Cardiac muscle cell (in vitro differentiated cells and primary cell): Measurements from ENCODE around the gene C6orf132. TPM values are rescaled to one million over a fixed set of nuclear protein-coding genes. Genes with fewer than 3 reads are reported as not detected.
A peak's percentile ranks its signal among the peaks of the same experiment; 100 is the strongest.

Experiments
- DNase-seq, 2 donors: peaks; one replicate each; pipeline versions ENCODE4 v3.0.0 to v3.0.0-alpha.2; 2010 to 2017; ENCODE audit warnings: low read depth in 1 of 2, low spot score in 1 of 2
- H3K27ac ChIP-seq: fragments of 200-600 bp; sonication (generic); 2 replicates; pipeline ENCODE4 v1.5.1; 2016
- H3K27me3 ChIP-seq: fragments of 200-600 bp; sonication (generic); 2 replicates; pipeline ENCODE4 v1.6.0; 2016; ENCODE audit warnings: control low read depth
- H3K36me3 ChIP-seq: fragments of 200-600 bp; sonication (generic); 2 replicates; pipeline ENCODE4 v1.5.1; 2016; ENCODE audit warnings: control low read depth
- H3K4me1 ChIP-seq: fragments of 200-600 bp; sonication (generic); 2 replicates; pipeline ENCODE4 v1.8.1; 2017; ENCODE audit warnings: low read depth, mild to moderate bottlenecking, mixed run types
- H3K4me3 ChIP-seq: fragments of 200-600 bp; sonication (generic); 2 replicates; pipeline ENCODE4 v1.5.1; 2016; ENCODE audit warnings: mild to moderate bottlenecking
- H3K9me3 ChIP-seq: fragments of 200-600 bp; sonication (generic); 2 replicates; pipeline ENCODE4 v1.5.1; 2017; ENCODE audit warnings: low read depth, mild to moderate bottlenecking, control low read depth
- polyA plus RNA-seq: library from polyadenylated mRNA; unstranded; fragments of >200 nt; fragmentation: Nextera tagmentation; extraction: Ambion mirVana; gene quantifications from 2 replicates; pipeline ENCODE4 v1.2.1, GENCODE V29; 2016
- total RNA-seq: library from RNA; depleted of rRNA; stranded (reverse); fragments of >200 nt; gene quantifications from 2 replicates; pipeline ENCODE4 v1.2.3, GENCODE V29; 2016
- TF ChIP-seq, protein P1 (sequence below): IDR thresholded peaks from 2 replicates; pipeline ENCODE4 v1.5.1; 2012; ENCODE audit warnings: low read depth, mild to moderate bottlenecking, low read length

C6orf132 gene
- total and polyA plus RNA-seq, 2 experiments from 2014 or later: 0.56 to 2.7 TPM

- H3K27me3 ChIP-seq: no peaks in the 10 kb centered on the region
- no peak for DNase-seq
- no peaks in the 10 kb centered on the region for H3K36me3 ChIP-seq
- no peak overlapping the region for H3K4me3 ChIP-seq
- no peaks in the 10 kb centered on the region for H3K9me3 ChIP-seq
- TF ChIP-seq, protein P1, sequence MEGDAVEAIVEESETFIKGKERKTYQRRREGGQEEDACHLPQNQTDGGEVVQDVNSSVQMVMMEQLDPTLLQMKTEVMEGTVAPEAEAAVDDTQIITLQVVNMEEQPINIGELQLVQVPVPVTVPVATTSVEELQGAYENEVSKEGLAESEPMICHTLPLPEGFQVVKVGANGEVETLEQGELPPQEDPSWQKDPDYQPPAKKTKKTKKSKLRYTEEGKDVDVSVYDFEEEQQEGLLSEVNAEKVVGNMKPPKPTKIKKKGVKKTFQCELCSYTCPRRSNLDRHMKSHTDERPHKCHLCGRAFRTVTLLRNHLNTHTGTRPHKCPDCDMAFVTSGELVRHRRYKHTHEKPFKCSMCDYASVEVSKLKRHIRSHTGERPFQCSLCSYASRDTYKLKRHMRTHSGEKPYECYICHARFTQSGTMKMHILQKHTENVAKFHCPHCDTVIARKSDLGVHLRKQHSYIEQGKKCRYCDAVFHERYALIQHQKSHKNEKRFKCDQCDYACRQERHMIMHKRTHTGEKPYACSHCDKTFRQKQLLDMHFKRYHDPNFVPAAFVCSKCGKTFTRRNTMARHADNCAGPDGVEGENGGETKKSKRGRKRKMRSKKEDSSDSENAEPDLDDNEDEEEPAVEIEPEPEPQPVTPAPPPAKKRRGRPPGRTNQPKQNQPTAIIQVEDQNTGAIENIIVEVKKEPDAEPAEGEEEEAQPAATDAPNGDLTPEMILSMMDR: no peak
- H3K4me1 ChIP-seq: no peaks in the 10 kb centered on the region
- no peak overlapping the region for H3K27ac ChIP-seq
These were observed 28.3 kb downstream of the C6orf132 start for GRCh38 chr6:42113936-42114636.

DNA sequence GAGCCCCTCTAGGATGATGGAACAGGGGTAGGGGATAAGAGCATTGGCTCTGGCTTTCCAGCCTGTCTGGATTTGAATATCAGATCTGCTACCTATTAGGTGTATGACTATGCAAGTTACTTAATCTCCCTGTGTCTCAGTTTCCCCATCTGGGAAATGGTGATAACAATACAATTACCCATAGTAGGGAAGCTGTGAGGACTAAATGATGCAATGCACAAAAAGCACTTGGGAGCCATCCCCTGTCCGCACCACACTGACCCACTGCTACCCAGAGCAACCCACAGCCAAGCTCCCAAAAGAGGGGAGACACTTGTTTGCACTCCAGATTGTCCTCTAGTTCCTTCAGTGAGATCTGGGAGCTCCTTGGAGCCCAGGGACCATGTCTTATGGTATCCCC, 30.1 kb downstream of the C6orf132 start:
- Histone ChIP-seq H3K4me3 (no peak overlapping the region), H3K4me1 (no peaks in the 10 kb centered on the region), H3K36me3 (no peaks in the 10 kb centered on the region), H3K9me3 (no peaks in the 10 kb centered on the region), H3K27ac (no peak overlapping the region), H3K27me3 (no peaks in the 10 kb centered on the region)
- TF ChIP-seq, protein P1: no peak
- no peak for DNase-seq

DNA sequence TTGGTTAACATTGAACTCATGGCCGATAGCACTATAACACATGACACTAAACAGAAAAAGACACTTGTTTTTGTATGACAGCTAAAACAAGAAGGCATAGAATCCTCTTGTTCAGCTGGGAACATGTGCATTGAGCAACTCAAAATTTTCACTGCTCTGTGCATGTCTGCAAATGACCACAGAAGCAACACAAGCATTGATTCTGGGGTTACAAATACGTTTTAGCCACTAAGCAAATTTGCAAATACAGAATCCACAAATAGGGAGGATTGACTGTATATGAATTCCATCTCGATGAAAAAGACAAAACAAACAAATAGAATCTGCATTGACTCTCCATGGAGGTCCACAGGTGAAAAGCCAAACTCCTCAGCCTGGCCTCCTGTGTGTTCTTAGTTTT, 31.7 kb downstream of the C6orf132 start:
- no peaks in the 10 kb centered on the region for H3K9me3 ChIP-seq
- no peaks in the 10 kb centered on the region for H3K4me1 ChIP-seq
- H3K27ac ChIP-seq: no peak overlapping the region
- H3K4me3 ChIP-seq: no peak overlapping the region
- no peaks in the 10 kb centered on the region for H3K36me3 ChIP-seq
- no peaks in the 10 kb centered on the region for H3K27me3 ChIP-seq
- DNase-seq: no peak
- TF ChIP-seq, protein P1: no peak

DNA sequence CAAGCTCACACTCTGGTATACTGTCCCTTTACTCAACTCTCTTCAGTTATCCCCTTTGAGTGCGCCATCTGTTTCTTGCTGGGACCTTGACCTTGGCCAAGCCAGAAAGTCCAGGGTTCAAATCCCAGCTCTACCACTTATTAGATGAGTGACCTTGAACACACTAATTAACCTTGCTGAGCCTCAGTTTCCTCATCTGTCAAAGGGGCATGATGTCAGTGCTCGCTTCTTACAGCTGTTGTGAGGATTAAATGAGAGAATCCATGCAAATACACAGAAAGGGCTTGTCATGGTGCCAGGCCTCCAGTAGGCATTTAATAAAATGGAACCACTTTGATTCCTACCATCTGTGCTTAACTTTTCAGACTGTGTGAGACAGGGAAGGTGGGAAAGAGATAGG, 34.3 kb downstream of the C6orf132 start:
- no peak for DNase-seq
- Histone ChIP-seq H3K27me3 (no peaks in the 10 kb centered on the region), H3K4me3 (no peak overlapping the region), H3K36me3 (no peaks in the 10 kb centered on the region), H3K4me1 (peaks cover 10% of the 10 kb centered on the region), H3K9me3 (no peaks in the 10 kb centered on the region), H3K27ac (no peak overlapping the region)
- TF ChIP-seq, protein P1: no peak

DNA sequence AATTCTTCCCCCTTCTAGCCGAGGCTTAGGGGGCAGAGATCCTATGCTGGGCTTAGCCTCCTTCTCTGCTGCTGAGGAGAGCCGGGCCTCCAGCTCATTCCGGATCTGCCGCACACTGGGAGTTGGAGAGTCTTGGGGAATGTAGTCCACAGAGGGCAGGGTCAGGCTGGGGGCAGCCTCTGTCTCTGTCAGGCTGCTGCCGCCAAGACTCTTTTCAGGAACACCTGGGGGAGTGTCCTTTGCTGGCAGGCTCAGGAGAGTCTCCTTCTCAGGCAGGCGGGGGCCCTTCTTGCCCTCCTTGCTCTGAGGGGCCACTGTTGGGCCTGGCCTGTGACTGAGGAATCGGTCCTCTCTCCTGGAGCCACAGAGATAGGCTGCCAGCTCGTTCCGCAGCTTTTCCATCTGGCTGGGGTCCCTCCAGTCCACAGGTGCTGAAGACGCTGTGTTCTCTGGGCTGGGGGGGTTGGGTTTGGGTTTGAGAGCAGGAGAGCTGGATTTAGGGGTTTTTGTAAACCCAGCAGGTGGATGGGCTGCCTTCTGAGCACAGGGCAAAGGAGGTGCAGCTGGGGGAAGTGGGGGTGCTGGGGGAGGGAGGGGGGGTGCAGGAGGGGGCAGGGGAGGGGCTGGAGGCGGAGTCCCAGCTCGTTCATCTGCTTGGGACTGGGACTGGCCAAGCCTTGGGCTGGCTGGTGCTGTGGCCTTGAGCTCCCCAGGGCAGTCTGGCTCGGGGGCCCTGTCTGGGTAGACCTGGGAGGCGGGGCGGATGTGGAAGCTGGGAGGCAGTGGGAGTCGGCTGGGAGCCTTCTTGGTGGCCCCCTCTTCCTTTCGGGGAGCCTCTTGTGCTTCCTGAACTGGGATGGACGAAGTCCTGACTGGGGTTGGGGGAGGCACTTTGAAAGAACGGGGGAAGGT, 36.1 kb downstream of the C6orf132 start:
- peak in 1 of 2 donors; percentile 53 for DNase-seq
- H3K9me3 ChIP-seq: no peaks in the 10 kb centered on the region
- TF ChIP-seq, protein P1: no peak

More for the DNA sequence above, 36.1 kb downstream of the C6orf132 start:
- no peaks in the 10 kb centered on the region for H3K36me3 ChIP-seq
- no peaks in the 10 kb centered on the region for H3K27me3 ChIP-seq
- peaks cover 21% of the 10 kb centered on the region for H3K4me1 ChIP-seq
- peak overlapping the region; percentile 65 for H3K27ac ChIP-seq
- no peak overlapping the region for H3K4me3 ChIP-seq
